HG03354 (cell line): ENCODE measurements around the gene CYTIP.

Experiments
- ATAC-seq: cut with Tn5 transposase; IDR thresholded peaks from one replicate; pipeline ENCODE4 v1.9.1; 2021; ENCODE audit warnings: mild to moderate bottlenecking; ENCODE audit not compliant: unreplicated experiment, poor library complexity, severe bottlenecking

The CYTIP gene

DNA sequence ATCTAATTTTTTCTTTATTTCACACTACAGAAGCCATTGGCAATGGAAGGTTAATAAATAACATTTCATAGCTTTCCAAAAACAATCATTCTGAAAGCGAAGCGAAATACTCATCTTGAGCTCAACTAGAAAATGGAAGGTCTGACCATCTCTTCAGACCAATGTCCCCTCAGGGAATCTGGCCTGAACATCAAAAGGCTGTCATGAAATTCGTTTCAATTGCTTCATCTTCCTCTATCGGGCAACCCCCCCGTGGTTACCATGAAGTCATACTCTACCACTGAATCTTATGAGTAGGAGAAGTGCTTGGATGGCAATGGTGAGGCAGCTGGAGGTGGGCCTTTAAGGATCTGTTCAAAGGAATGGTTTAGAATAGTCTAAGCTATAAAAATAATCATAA, 22.9 kb upstream of the CYTIP start:
- peak; percentile 22 for ATAC-seq

DNA sequence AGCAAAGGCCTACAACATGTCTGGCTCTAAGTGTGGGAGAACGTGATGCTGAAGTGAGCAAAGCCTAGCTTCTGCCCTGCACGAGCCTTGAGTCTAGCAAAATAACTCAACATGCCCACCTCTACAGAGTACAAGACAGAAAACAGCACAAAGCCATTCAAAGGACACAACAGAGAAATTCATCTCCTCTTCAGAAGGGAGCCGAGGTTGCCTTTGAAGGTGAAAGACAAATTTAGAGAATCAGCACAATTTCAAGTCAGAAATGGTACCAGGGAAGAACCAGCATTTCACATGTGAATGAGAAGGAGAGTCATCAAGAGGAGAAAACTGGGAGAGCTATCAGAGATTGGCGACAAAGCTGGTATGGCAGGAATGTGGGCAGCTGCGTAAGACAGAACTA, 21.7 kb upstream of the CYTIP start:
- ATAC-seq: no peak

DNA sequence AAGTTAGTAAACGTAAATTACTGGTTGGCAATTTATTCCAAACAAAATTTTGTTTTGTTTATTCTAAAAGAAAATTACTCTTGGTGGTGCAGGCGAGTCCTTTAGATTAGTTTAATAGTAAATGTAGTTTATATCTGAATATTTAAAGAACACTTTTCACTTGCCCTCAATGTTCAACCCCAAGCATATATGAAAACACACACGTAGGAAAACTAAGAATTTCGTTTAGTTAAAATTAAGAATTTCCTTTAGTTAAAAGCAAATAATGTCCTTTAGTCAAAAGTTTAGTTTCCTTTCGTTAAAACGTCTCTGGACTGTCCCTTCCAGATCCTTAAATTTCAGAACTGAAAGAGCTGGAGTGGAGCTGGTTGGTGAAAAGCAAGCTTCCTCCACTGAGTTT, 19.1 kb upstream of the CYTIP start:
- ATAC-seq: no peak

DNA sequence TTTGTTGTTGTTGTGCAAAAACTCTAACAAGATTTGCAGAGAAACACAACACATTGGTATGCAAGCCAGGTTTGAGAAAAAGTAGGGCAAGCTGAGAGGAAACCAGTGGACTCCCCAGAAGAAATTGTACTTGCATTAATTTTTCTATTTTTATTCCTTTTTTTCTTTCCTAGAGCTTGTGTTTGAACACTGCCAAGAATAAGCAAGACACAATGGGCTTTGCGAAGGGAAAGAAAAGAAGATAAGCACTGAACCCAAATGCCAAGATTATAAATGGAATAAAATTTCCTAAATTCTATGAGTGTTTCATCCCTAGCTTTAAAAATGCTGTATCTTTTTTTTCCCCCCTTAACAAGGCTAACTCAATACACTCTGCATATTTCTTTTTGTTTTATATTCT, 17.0 kb upstream of the CYTIP start:
- ATAC-seq: no peak

DNA sequence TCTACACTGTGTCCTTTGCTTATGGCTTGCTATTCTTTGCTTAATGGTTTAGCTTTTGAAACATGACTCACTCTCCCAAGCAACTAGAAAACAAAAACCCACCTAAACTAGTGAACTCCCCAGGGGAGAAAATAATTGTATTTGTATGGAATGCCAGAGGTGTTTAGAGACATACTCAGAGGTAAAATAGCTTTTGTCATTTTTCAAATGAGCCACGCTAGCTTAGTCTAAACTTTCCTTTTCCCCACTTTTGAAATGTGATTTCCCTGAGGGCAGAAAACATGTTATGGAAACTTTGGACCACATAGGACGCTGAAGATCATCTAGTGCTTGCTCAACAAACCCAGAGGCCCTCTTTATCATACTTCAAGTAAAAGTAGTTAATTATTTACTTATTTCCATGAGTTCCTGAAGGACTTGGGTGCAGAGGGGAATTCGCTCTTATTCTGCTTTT, 16.5 kb upstream of the CYTIP start:
- ATAC-seq: no peak

DNA sequence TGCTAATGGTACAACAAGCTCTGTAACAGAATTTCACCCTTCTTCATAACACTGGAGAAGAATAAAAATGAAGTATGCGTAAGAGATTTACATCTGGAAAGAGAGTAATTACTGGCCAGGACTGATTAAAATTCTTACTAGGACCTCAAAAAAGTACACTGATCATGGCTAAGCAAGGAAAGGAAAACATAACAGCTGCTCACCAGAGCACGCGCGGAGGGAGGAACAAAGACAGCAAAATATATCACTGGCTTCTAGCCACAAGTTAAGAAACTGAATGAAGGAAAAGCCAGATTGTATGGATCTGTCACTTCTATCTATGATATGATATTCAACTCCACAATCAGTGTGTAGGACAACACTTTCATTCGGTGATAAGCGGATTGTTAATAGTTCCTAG, 15.6 kb upstream of the CYTIP start:
- no peak for ATAC-seq

DNA sequence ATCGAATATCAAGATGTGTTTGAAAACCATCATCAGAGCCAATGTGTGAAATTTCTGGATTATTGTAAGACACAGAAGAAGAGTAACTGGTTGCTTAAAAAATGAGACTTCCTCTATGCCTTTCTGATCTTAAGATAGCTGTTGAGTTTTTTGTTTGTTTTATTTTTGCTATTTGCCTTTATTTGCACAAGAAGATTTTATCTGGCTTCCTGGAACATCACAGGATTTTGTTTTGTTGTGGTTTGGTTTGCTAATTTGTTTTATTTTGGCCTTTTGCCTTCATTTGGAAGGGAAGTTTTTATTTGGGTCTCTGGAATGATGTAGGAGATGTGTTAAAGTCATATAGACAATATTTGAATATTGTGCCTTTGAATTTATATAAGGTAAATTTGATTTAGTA, 3.9 kb upstream of the CYTIP start:
- ATAC-seq: no peak

DNA sequence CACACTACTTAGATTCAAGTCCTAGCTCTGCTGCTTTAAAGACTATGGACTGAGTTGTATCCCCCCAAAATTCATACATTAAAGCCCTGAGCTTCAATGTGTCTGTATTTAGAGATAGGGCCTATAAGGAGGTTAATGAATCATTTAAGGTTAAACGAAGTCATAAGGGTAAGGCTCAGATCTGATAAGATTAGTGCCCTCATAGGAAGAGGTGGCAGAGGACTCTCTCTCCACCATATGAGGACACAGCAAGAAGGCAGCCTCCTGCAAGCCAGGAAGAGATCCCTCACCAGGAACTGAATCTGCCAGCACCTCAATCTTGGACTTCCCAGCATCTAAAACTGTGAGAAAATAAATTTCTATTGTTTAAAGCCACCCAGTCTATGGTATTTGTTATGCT, 3.1 kb upstream of the CYTIP start:
- no peak for ATAC-seq

DNA sequence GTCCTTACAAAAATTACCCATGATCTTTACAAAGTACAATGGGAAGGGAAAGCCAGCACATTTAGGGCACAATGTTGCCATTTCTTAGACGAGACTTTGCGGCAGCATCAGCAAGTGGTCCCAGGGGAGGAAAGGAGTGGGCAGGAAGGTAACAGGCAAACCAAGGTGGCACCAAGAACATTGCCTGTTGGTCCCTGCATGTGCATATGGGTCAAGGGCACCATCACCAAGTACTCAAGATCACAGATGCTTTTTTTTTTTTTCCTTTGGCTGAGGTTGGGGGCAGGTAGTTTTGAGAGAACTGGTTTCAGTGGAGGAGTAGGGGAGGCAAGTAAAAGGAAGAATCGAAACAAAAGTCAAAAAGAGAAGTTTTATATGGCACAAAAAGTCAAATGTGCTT, 752 bp upstream of the CYTIP start:
- ATAC-seq: peak; percentile 15

DNA sequence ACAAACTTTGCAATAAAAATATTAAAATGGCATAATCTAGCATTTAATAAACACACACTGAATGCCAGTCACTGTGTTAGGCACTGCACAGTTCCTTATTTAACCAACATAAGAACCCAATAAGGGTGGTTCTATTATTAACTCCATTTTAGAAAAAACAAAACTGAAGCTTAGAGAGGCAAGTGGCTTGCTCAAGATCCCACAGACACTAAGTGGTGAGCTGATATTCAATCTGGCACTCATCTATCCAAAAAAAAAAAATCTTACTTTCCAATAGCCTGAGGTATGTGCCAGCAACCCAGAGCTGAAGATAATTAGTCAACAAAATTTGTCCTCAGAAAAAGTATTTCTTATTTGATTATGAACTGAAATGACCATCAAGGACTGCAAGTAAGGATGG, 799 bp downstream of the CYTIP start:
- ATAC-seq: no peak

DNA sequence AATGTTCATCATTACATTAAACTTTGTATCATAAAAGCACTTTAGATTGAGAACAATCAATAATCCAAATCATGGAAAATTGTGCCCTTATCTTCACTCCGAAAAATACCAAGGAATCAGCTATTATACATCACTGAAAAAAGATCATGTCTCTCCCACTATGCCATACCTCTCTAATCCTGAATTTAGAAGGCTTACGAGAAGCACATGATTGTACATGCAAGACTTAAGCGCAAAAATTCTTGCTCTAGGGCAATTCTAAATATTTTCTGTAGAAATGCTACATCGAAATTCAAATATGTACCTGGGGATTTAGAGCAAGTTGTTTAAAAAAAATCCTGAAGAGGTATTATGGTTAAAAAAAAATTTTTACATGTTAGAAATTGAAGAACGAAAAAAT, 1.3 kb downstream of the CYTIP start:
- ATAC-seq: no peak

DNA sequence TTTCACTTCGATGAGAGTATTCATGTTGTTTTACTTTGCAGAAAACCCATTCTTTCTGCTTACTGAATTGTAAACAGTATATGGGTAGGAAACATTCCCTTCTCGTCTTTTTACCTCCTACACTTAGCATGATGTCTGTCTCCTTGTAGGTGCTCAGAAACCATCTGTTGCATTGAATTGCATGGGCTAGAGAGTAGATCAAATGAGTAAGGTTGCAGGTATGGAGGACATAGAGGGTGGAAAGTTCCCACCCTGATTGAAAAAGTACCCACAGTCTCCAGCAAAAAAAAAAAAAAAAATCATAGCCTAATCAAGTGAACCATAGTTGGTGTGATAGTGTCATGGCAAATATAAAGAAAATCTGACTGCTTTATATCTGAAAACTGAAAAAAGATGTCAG, 1.7 kb downstream of the CYTIP start:
- no peak for ATAC-seq

DNA sequence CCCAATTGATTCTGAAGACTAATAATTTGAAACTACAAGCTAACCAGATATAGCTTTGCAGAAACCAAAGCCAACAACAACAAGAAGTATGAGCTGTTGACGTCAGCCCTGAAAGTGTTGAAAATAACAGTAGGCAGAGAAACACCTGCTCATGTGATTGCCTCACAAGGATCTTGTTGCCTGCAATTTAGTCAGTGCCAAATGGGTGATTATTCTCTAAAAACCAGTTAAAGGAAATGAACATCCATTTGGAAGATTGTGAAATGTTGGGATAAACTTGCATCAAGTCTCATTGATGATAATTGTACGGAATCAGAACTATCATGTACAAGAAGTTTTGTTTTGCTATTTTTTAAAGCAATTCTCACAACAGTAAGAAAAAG, 2.8 kb downstream of the CYTIP start:
- peak; percentile 43 for ATAC-seq

DNA sequence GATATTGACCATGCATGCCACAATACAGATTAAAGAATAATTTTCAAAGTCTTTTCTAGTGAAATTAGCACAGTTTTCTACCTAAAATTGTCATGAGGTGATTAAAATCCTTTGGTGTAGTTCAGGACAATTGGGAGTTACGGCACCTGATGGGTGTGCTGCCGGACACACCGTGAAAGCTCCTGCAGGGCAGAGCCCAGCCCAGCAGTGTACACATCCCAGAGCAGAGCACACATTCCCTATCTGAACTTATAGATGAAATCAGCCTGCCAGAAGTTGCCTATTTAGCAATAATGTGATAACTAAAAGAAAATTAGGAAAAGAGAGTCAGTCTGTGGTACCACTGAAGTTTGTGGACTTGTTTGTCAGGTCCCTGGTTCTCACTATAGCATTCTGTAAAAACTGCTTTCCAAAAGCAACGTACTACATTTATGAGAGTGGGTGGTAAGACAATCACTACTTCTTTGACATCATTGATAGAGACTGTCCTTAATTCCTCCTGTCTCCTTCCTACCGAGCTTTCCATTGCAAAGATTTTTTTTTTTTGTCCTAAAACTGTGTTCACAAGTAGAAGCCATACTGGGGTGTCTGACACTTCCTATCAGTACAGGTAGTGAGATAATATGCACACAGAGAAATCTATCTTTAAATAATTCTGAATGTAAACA, 3.4 kb downstream of the CYTIP start:
- ATAC-seq: no peak

DNA sequence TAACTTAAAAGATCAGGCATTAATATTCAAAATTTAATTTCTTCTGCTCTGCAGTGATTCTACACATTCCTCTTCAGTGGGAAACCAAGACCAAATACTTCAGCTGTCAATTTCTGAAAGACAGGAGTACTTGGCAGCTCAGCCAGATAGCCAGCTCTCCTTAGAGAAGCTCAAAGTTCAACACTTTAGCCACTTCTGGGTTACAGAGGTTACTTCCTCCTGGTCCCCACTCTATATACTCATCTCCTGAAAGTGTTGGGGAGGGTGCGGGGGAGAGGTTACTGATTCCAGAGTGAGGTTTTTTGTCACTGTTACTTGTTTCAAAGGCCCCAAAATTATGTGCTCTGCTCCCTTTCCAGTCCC, 4.1 kb downstream of the CYTIP start:
- peak; percentile 37 for ATAC-seq

DNA sequence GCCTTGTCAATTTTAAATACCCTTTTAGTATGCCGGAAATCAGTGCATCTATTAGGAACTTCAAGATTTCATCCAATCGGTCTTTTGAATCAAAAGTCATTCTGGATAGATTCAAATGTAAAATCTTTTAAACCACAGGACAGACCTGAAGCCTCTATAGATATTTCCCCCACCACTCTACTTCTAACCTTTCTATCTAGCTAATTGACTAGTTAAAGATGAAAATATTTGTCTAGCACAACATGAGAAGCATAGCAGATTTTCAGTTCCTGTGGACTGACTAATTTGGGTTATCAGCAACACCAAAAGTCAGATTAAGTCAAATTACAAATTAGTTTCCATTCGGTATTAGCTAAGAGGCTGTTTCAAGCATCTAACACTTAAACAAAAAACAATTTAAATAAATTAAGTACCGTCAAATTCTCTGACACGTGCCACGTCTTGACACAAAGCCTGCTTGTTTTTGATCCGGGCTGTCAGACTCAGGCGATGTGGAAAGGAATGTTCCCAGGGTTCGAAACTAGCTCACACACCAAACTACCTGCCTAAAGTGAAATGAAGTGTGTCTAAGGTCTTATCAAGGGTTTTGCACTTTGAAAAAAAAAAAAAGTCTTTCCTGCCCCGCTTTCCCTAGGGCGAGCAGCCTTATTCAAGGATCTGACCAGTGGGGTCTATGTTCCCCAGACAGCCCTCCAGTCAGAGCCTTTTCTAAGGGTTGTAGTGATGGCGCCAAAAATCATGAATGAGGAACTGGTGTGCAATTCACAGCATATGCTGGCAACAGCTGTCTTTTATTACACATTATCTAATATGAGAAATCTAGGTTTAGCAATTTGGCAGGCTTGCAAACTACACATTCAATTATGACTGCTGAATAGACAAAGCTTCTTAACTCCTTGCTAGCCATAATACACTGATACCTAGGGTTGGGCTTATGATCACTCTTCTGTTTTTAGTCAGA, 4.7 kb downstream of the CYTIP start:
- ATAC-seq: peak; percentile 30

DNA sequence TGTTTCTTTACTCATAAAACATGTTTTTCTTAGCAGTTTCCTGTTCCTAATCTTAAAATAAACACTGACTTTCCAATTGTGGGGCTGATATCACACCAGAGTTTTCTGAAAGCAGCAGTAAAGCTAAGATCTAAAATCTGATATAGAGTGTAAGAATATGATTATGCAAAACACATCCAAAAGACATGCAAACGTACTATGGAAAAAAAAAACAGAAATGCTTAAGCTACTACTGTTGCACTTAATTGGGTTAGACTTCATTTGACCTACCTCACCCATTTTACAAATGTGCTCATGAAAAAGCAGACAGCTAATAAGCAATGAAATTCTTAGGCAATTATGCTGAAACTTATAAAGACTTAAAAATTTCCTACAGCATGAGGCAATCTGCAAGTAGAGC, 10.5 kb downstream of the CYTIP start:
- ATAC-seq: no peak

DNA sequence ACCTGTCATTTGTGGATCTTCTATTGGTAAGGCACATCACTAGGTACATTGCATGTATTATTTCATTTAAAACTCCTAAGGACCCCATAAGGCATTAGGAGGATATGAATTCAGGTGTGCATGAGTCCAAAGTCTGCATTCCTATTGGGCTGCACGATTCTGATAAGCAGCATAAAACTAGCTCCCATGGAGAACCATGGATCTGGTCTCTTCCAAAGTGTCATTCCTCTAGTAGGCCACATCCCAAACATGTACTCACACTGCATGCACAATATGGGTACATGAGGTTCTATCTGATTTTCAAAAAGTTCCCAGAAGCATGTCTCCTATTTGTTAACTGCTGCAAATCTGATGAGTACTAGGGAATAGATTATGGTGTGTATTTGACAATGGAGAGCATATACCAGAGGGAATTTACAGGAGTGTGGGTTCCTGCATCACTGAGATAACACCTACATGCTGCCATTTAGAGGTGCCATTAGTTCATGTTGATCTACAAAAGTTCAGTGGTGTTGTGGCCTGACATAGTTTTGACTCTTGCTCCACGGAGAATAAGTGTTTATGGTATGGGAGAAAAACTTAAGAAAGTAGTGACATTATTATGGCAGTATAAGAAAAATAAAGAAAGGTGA, 11.3 kb downstream of the CYTIP start:
- no peak for ATAC-seq

DNA sequence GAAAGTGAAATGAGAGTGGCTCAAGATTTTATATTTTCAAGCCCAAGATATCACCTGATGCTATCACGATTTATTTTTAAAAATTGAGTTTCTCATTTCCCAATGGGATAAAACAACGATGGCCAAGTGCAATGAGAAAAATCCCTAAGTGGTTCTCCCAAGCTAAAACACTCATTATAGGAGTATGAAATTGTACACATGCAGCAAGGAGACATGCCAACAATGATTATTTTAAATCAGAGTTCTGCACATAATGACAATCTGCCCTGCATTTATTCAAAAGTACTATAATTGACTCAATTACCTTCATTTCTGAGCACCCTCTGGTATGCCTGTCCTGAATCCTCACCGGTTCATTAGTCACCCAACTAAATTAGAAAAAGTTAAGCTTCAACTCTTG, 12.7 kb downstream of the CYTIP start:
- no peak for ATAC-seq

DNA sequence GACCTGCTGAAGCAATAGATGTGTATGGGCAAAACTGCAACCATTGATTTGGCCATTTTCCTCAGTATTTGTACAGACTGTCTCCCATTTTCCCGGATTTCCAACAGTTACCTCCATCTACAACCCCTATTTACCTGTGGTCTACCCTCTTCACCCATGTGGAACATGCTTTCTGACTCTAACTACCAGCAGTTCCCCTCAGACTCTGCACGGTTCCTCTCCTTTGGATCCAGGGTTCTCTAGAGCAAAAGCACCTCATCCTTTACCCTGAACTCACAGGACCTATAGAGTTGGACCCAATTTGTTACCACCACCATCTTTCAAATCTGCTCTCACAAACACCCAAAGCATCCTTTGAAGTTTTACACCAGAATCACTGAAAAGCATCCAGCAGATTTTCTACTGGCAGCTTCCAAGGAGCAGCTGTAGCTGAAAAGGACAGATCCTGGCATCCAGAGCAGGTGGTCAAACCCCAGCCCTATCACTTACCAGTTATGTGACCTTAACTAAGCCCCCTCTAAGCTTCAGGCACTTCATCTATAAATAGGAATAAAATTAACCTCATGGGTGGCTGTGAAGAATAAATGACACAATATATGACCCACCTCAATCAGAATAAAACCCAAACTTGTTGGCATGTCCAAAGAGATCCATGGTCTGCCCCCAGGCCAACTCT, 15.3 kb downstream of the CYTIP start:
- ATAC-seq: no peak
